VCaP (cell line): ENCODE data around the gene PRPF6.

Source experiments
- H3K27ac ChIP-seq: fragments of 450-650 bp; 2 replicates; pipeline ENCODE4 v1.5.1; 2017
- CTCF ChIP-seq: fragments of 450-650 bp; conservative IDR thresholded peaks from 2 replicates; pipeline ENCODE4 v1.5.1; 2017; ENCODE audit warnings: mild to moderate bottlenecking, moderate library complexity

Gene PRPF6

GRCh38 chr20:63964412-63964811 lies 16.5 kb upstream of the PRPF6 start:
- TF ChIP-seq CTCF: no peak
- no peak overlapping the region for H3K27ac ChIP-seq

DNA sequence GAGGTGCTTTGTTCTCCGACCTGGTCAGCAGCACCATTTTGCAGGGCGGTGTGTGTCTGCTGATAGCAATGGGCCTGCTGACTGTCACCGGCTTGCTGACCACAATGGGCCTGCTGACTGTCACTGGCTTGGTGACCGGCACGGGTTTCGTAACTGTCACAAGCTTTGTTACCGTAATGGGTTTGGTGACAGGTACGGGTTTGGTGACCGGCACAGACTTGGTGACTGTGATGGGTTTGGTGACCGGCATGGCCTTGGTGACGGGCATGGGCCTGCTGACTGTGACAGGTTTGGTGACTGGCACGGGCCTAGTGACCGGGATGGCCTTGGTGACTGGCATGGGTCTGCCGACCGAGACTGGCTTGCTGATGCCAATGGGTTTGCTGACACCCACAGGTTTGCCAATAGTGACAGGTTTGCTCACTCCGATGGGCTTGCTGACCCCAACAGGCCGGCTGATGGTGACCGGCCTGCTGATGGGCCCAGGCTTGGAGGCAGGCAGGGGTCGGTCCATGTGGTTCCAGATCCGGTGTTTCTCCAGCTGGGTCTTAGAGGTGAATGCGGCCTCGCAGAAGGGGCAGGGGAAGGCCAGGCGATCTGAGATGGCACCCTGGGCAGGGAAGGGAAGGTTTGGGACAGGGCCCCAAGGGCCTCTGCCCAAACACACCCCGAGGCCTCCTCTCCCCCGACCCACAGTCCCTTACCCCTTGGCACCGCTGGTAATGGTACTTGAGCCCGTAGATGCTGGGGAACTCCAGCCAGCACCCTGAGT lies 14.6 kb upstream of the PRPF6 start:
- peak overlapping the region; percentile 4; the same call in 1 of the 2 replicates for H3K27ac ChIP-seq
- TF ChIP-seq CTCF: no peak

DNA sequence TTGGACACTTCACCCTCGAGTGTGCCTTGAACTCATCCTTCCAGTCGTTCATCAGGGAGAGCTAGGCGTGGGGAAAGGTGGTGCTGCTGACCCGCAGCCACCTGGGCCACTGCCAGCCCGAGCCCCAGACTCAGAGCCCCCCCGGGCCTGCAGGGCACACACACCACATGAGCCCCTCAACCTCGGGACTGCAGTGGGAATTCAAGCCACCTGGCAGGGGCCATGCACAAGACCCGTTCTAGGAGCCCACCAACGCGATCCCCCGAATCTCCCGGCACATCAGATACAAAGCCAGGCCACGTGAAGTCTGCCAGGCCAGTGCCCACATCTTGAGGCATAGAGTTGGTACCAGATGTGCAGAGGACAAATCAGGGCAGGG lies 14.0 kb upstream of the PRPF6 start:
- peak overlapping the region; percentile 4; the same call in 1 of the 2 replicates for H3K27ac ChIP-seq
- TF ChIP-seq CTCF: no peak

- peak overlapping the region; percentile 93 for H3K27ac ChIP-seq
- TF ChIP-seq CTCF: no peak
Observed at GRCh38 chr20:63967330-63968135, 13.4 kb upstream of the PRPF6 start.

DNA sequence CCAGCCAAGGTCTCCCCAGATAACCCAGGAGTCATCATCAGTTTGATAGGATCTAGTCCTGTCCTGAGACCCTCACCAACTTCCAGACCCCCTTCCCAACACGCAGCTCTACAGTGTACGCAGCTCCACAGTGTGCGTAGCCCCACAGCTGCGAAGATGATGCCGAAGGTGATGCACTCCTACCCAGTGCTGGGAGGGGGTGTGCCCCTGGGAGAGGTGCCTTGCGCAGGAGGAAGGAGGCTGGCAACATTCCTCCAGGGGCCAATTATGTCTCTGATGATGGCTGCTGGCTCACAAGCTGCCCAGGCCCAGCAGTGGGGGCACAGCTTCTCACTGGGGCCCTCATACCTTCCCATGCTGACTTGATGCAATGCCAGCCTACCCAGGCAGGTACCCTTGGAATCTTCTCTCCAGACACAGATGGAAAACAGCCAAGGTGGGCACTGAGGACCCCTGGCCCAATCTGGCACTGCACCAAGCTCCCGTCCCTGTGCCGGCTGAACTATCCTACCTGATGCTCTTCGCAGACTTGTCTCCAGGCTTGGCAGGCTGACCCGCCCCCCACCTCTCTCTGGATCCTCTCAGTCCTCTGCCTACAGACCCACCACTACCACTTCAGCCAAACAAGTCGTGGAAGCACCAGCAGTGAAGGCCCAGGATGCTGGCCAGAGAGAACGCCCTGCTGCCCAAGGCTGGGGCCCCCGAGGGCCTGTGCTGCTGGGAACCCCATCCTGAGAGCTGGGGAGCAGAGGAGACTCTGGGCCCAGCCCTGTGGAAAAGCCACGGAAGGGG lies 12.6 kb upstream of the PRPF6 start:
- H3K27ac ChIP-seq: peak overlapping the region; percentile 93
- no peak for TF ChIP-seq CTCF

- H3K27ac ChIP-seq: peak overlapping the region; percentile 93
- no peak for TF ChIP-seq CTCF
Observed at GRCh38 chr20:63968928-63969760, 11.8 kb upstream of the PRPF6 start.
